ENCODE measurements around the gene PPP4R1. TPM values are rescaled to one million over a fixed set of nuclear protein-coding genes. Genes with fewer than 3 reads are reported as not detected.

The PPP4R1 gene
- total and polyA plus RNA-seq, 2 of the 4 experiments (the other 2 are of a cell fraction): 80.6 to 123 TPM

- H3K9me3 ChIP-seq (ENCODE audit: control insufficient read depth, insufficient read depth, low read length): peaks cover 3% of the 10 kb centered on the region
- no peak overlapping the region for H3K18ac ChIP-seq (ENCODE audit: low read depth, low read length)
- H3K4me1 ChIP-seq (ENCODE audit: control insufficient read depth, insufficient read depth, low read length): no peaks in the 10 kb centered on the region; the same call in 1 of the 2 replicates
- peaks cover 28% of the 10 kb centered on the region for H3K9me1 ChIP-seq (ENCODE audit: insufficient read depth, low read length)
- H4K8ac ChIP-seq (ENCODE audit: low read depth in 2 of 2, low read length in 2 of 2): no peak overlapping the region; a peak in 1 of 4 replicates
- dilution Hi-C loops (cut with HindIII; ENCODE audit: low sequenced_read_pairs, unreplicated experiment) (no loop called here), in situ Hi-C loops (cut with MboI; ENCODE audit: low sequenced_read_pairs) (no loop called here), intact Hi-C loops (cut with micrococcal nuclease) (no loop called here)
- no peak overlapping the region for H2BK15ac ChIP-seq (ENCODE audit: low read depth, low read length)
- H3K27ac ChIP-seq (ENCODE audit: insufficient read depth, low read length): no peak overlapping the region
- H4K5ac ChIP-seq (ENCODE audit: low read depth, low read length): no peak overlapping the region
- H2AFZ ChIP-seq (replicated peaks; ENCODE audit: low read length, poor library complexity): no peak overlapping the region
- CTCF ChIA-PET: no interaction called here
- BruUV-seq (replicated peaks): no TSS peak
- no peak for ATAC-seq (ENCODE audit: low read depth)
- POLR2A ChIA-PET (ENCODE audit: unreplicated experiment): interaction anchor here (0.6 kb wide), 1 partner anchor 71 kb away, joined by 3 read pairs; no protein-coding TSS in a partner anchor
- H2AK9ac ChIP-seq (replicated peaks; ENCODE audit: low read depth, low read length, poor library complexity): no peak overlapping the region
- peaks cover 16% of the 10 kb centered on the region for H4K20me1 ChIP-seq (ENCODE audit: insufficient read depth, low read length)
- H3K4ac ChIP-seq (ENCODE audit: low read depth, low read length): no peak overlapping the region
- H2BK5ac ChIP-seq (ENCODE audit: low read depth, low read length, poor library complexity, severe bottlenecking): no peak overlapping the region
- H3K4me2 ChIP-seq (ENCODE audit: low read depth, low read length): no peak overlapping the region
- no peak for DNase-seq
- H3K23ac ChIP-seq (ENCODE audit: low read depth, low read length): no peak overlapping the region
- no peak overlapping the region for H2BK120ac ChIP-seq (ENCODE audit: low read depth, low read length)
- no peak overlapping the region for H3K56ac ChIP-seq (ENCODE audit: extremely low read depth, insufficient read depth, low read length)
- H4K91ac ChIP-seq (ENCODE audit: insufficient read depth, low read depth, low read length): no peak overlapping the region
- no peaks in the 10 kb centered on the region for H3K27me3 ChIP-seq (ENCODE audit: control insufficient read depth, insufficient read depth, low read length)
- WGBS, 2 experiments (ENCODE audit: extremely low coverage in 2 of 2, insufficient read length in 1 of 2): 88% methylated on average over 2 of the region's 7 CpGs; no CpG with 5 or more reads in 1 of the 2 experiments
- peaks cover 34 to 75% of the 10 kb centered on the region in 2 experiments for H3K79me1 ChIP-seq (ENCODE audit: low read depth in 1 of 2, low read length in 2 of 2)
- H3K9ac ChIP-seq (ENCODE audit: low read depth, low read length): no peak overlapping the region
- no peak overlapping the region for H2AK5ac ChIP-seq (ENCODE audit: low read depth, low read length)
- TF ChIP-seq FOS (IDR thresholded peaks at IDR 0.05; ENCODE audit: low read depth, low read length) (no peak), NFE2L2 (IDR thresholded peaks at IDR 0.05; ENCODE audit: low read depth, low read length) (no peak), CTCF (conservative IDR thresholded peaks at IDR 0.05; ENCODE audit: low read depth, low read length) (no peak), RFX5 (IDR thresholded peaks at IDR 0.05; ENCODE audit: low read depth, low read length) (no peak), MAFK (IDR thresholded peaks at IDR 0.05; ENCODE audit: low read depth, low read length) (no peak)
- H2BK20ac ChIP-seq (ENCODE audit: low read depth, low read length): no peak overlapping the region
- H3K36me3 ChIP-seq (ENCODE audit: control insufficient read depth, insufficient read depth, low read length): peaks cover 55% of the 10 kb centered on the region
- H3K4me3 ChIP-seq (ENCODE audit: insufficient read depth, low read depth, low read length): no peak overlapping the region
- no peak overlapping the region for H3K14ac ChIP-seq (replicated peaks; ENCODE audit: low read depth, low read length)
Observed at GRCh38 chr18:9547782-9548181, 66.6 kb downstream of the PPP4R1 start.
